Left lung (tissue), 10 donors: Measurements from ENCODE around the gene HSPB1. TPM values are rescaled to one million over a fixed set of nuclear protein-coding genes. Genes with fewer than 3 reads are reported as not detected.

ENCODE experiments used
- ATAC-seq: fragments of 200-7000 bp; cut with Tn5 transposase; one replicate; pipeline ENCODE4 v1.9.1; 2020; ENCODE audit warnings: moderate library complexity
- DNase-seq, 4 donors: peaks; one replicate each; pipeline ENCODE4 v3.0.0-alpha.2; 2013 to 2020
- H3K27ac ChIP-seq, 2 donors: fragments of 200-600 bp; sonication (generic) in 1 of 2; one replicate each; pipeline versions ENCODE4 v1.5.0 to v1.8.0; 2020 to 2021
- H3K27me3 ChIP-seq, 2 donors: fragments of 200-600 bp; sonication (generic) in 1 of 2; one replicate each; pipeline versions ENCODE4 v1.5.0 to v1.8.0; 2020 to 2021
- H3K36me3 ChIP-seq, 2 donors: fragments of 200-600 bp; sonication (generic) in 1 of 2; one replicate each; pipeline versions ENCODE4 v1.5.0 to v1.8.0; 2020 to 2021
- H3K4me1 ChIP-seq, 2 donors: fragments of 200-600 bp; one replicate each; pipeline ENCODE4 v1.8.0; 2021
- H3K4me3 ChIP-seq, 2 donors: fragments of 200-600 bp; sonication (generic) in 1 of 2; one replicate each; pipeline versions ENCODE4 v1.5.0 to v1.8.0; 2020 to 2021; ENCODE audit warnings: mild to moderate bottlenecking in 1 of 2
- H3K9me3 ChIP-seq, 2 donors: fragments of 200-600 bp; sonication (generic) in 1 of 2; one replicate each; pipeline versions ENCODE4 v1.5.0 to v1.8.0; 2020 to 2021
- CTCF ChIP-seq, 2 donors: fragments of 200-600 bp; sonication (generic) in 1 of 2; IDR thresholded peaks; one replicate each; pipeline versions ENCODE4 v1.5.0 to v1.8.0; 2021; ENCODE audit warnings: antibody characterized with exemption in 2 of 2
- intact Hi-C, 2 donors: fragments of 100-400 bp; cut with DNase I; formaldehyde crosslinking; loops; one replicate each; pipeline versions ENCODE4 v1.11.2 to v1.14.2; 2022
- polyA plus RNA-seq, 6 donors: library from polyadenylated mRNA; unstranded; fragments of 120-200 nt; gene quantifications; one replicate each; pipeline ENCODE4 v1.2.1, GENCODE V29; 2013; ENCODE audit not compliant: insufficient read length in 6 of 6
- total RNA-seq, 2 donors: library from RNA; stranded (reverse); fragmentation: NEBNext Ultra II Directional; extraction: Animal tissue kit (Norgen Biotek cat#: 25700); gene quantifications; one replicate each; pipeline ENCODE4 v1.2.1, GENCODE V29; 2021
- donor health status: DM: no; HTN: yes; CAD: no.
- donor health status: DM: no; HTN: no; CAD: no.

HSPB1 gene
- total and polyA plus RNA-seq, 8 donors = 219 to 951 (median 306) TPM

- DNase-seq (peak in 3 of 4 donors; percentile 82 to 86 (median 84)), ATAC-seq (peak; percentile 60)
- Histone ChIP-seq H3K36me3 (no peaks in the 10 kb centered on the region), H3K27me3 (peaks cover 0 to 6% of the 10 kb centered on the region in 2 donors), H3K4me1 (peaks cover 47 to 50% of the 10 kb centered on the region in 2 donors), H3K27ac (peak overlapping the region; percentile 51 to 91), H3K9me3 (no peaks in the 10 kb centered on the region), H3K4me3 (no peak overlapping the region)
- TF ChIP-seq CTCF (IDR thresholded peaks at IDR 0.05) = no peak
- intact Hi-C loops = no loop called here
Measured at GRCh38 chr7:76296743-76297740, 5.4 kb upstream of the HSPB1 start.

GRCh38 chr7:76300166-76300731 lies 2.2 kb upstream of the HSPB1 start:
- H3K27ac ChIP-seq = peak overlapping the region in 1 of 2 donors; percentile 100
- no peak overlapping the region for H3K4me3 ChIP-seq
- no peaks in the 10 kb centered on the region for H3K36me3 ChIP-seq
- peaks cover 36 to 38% of the 10 kb centered on the region in 2 donors for H3K4me1 ChIP-seq
- intact Hi-C loops = no loop called here
- H3K27me3 ChIP-seq = peaks cover 0 to 17% of the 10 kb centered on the region in 2 donors
- ATAC-seq (no peak), DNase-seq (no peak)
- no peak for TF ChIP-seq CTCF (IDR thresholded peaks at IDR 0.05)
- H3K9me3 ChIP-seq = no peaks in the 10 kb centered on the region

GRCh38 chr7:76301000-76301399 lies 1.5 kb upstream of the HSPB1 start:
- Histone ChIP-seq H3K4me1 (peaks cover 31 to 37% of the 10 kb centered on the region in 2 donors), H3K4me3 (no peak overlapping the region), H3K27me3 (peaks cover 0 to 17% of the 10 kb centered on the region in 2 donors), H3K27ac (peak overlapping the region in 1 of 2 donors; percentile 100), H3K9me3 (no peaks in the 10 kb centered on the region), H3K36me3 (no peaks in the 10 kb centered on the region)
- no peak for ATAC-seq
- intact Hi-C loops = no loop called here
- DNase-seq = no peak
- no peak for TF ChIP-seq CTCF (IDR thresholded peaks at IDR 0.05)

GRCh38 chr7:76303202-76304147 lies 1.0 kb downstream of the HSPB1 start:
- ATAC-seq = peak; percentile 60
- Histone ChIP-seq H3K4me3 (peak overlapping the region; percentile 74 to 93), H3K4me1 (peaks cover 25 to 26% of the 10 kb centered on the region in 2 donors), H3K27ac (peak overlapping the region; percentile 87 to 100), H3K27me3 (peaks cover 0 to 17% of the 10 kb centered on the region in 2 donors), H3K36me3 (no peaks in the 10 kb centered on the region), H3K9me3 (no peaks in the 10 kb centered on the region)
- no peak for TF ChIP-seq CTCF (IDR thresholded peaks at IDR 0.05)
- peak; percentile 90 to 96 (median 92) for DNase-seq
- intact Hi-C loops = no loop called here
